ENCODE measurements around the gene ADH1B.

- TF ChIP-seq CTCF (IDR thresholded peaks at IDR 0.05) (no peak), POLR2A (IDR thresholded peaks at IDR 0.05) (no peak)
These were observed 2.6 kb upstream of the ADH1B start for GRCh38 chr4:99323756-99324155.
